H1 (cell line): ENCODE results near the gene WNT7A. TPM values are rescaled to one million over a fixed set of nuclear protein-coding genes. Genes with fewer than 3 reads are reported as not detected.

ENCODE experiments used
- CTCF ChIA-PET: fragments of 300-600 bp; sonication (Branson Sonifier 250); formaldehyde crosslinking; loops from one replicate; lab custom pipeline; 2021; ENCODE audit not compliant: partially characterized antibody; lab: Charles Lee
- POLR2A ChIA-PET: fragments of 300-600 bp; sonication (Branson Sonifier 250); formaldehyde crosslinking; loops from one replicate; lab custom pipeline; 2021; ENCODE audit warnings: inconsistent platforms; ENCODE audit not compliant: partially characterized antibody; lab: Charles Lee
- DNase-seq, 2 experiments: peaks; one replicate each; pipeline versions ENCODE4 v3.0.0 to v3.0.0-alpha.2; 2010 to 2022; ENCODE audit warnings: low spot score in 2 of 2, low read depth in 1 of 2, mixed read lengths in 1 of 2
- FAIRE-seq: peaks from 2 replicates; lab custom pipeline; 2011; peaks lifted over from hg19 to GRCh38; lab: Jason Lieb, UNC
- H2AFZ ChIP-seq: 2 replicates; pipeline ENCODE4 v1.8.1; 2012; ENCODE audit warnings: low read length, inconsistent platforms
- H2AK5ac ChIP-seq: 2 replicates; pipeline ENCODE4 v1.6.1; 2013; ENCODE audit warnings: low read depth, low read length
- H2BK120ac ChIP-seq: replicated peaks from 2 replicates; pipeline ENCODE3; 2013; ENCODE audit warnings: low read depth, low read length, inconsistent platforms
- H2BK12ac ChIP-seq: 2 replicates; pipeline ENCODE4 v1.6.1; 2013; ENCODE audit warnings: low read depth, low read length
- H2BK15ac ChIP-seq: 2 replicates; pipeline ENCODE4 v1.6.1; 2013; ENCODE audit warnings: low read length
- H2BK20ac ChIP-seq: 2 replicates; pipeline ENCODE4 v1.6.1; 2013; ENCODE audit warnings: low read length
- H2BK5ac ChIP-seq: 2 replicates; pipeline ENCODE4 v1.6.1; 2013; ENCODE audit warnings: low read depth, low read length
- H3K14ac ChIP-seq: 2 replicates; pipeline ENCODE4 v1.6.1; 2013; ENCODE audit warnings: inconsistent platforms; ENCODE audit not compliant: insufficient read length
- H3K18ac ChIP-seq: 2 replicates; pipeline ENCODE4 v1.6.1; 2013; ENCODE audit warnings: low read length; ENCODE audit errors: extremely low read depth
- H3K23ac ChIP-seq: 2 replicates; pipeline ENCODE4 v1.6.1; 2013; ENCODE audit warnings: inconsistent platforms; ENCODE audit not compliant: insufficient read length
- H3K23me2 ChIP-seq: 2 replicates; pipeline ENCODE4 v1.6.1; 2013; ENCODE audit warnings: low read depth, low read length
- H3K27ac ChIP-seq: 2 replicates; pipeline ENCODE4 v1.6.1; 2011; ENCODE audit warnings: low read depth, low read length, inconsistent platforms
- H3K27me3 ChIP-seq, 4 experiments: replicated peaks in 1 of 4; 1 replicate in 1 of 4; 2 replicates in 3 of 4; pipeline versions ENCODE4 v1.6.1 to v1.8.1; 2011 to 2013; ENCODE audit warnings: low read length in 3 of 4, mild to moderate bottlenecking in 3 of 4, inconsistent platforms in 2 of 4, mixed read lengths in 2 of 4, moderate library complexity in 1 of 4; ENCODE audit not compliant: control insufficient read depth in 3 of 4, insufficient read depth in 3 of 4; ENCODE audit errors: extremely low read depth in 1 of 4
- H3K36me3 ChIP-seq, 4 experiments: 2 replicates each; pipeline versions ENCODE4 v1.6.1 to v1.8.1; 2011 to 2013; ENCODE audit warnings: mild to moderate bottlenecking in 4 of 4, low read length in 3 of 4, moderate library complexity in 2 of 4, control low read depth in 1 of 4, inconsistent platforms in 1 of 4; ENCODE audit not compliant: insufficient read depth in 4 of 4, control insufficient read depth in 2 of 4
- H3K4ac ChIP-seq: replicated peaks from 2 replicates; pipeline ENCODE3; 2013; ENCODE audit warnings: low read length, low read depth, mixed read lengths, inconsistent platforms; ENCODE audit not compliant: insufficient read length
- H3K4me1 ChIP-seq, 4 experiments: replicated peaks in 1 of 4; 1 replicate in 1 of 4; 2 replicates in 3 of 4; pipeline versions ENCODE4 v1.6.1 to v1.8.1; 2011 to 2013; ENCODE audit warnings: low read length in 3 of 4, inconsistent platforms in 2 of 4, mixed read lengths in 1 of 4; ENCODE audit not compliant: insufficient read depth in 4 of 4, control insufficient read depth in 3 of 4
- H3K4me2 ChIP-seq, 2 experiments: 2 replicates each; pipeline versions ENCODE4 v1.6.1 to v1.8.1; 2011 to 2013; ENCODE audit warnings: low read depth in 2 of 2, low read length in 2 of 2, control low read depth in 1 of 2, inconsistent platforms in 1 of 2, mild to moderate bottlenecking in 1 of 2; ENCODE audit not compliant: insufficient read depth in 1 of 2
- H3K4me3 ChIP-seq, 4 experiments: fragments of 200-600, 300-600 bp in 1 of 4; sonication (generic), shearing (Covaris generic), sonication (Bioruptor Twin) in 1 of 4; 2 replicates each; pipeline versions ENCODE4 v1.5.1 to v1.8.1; 2011 to 2016; ENCODE audit warnings: low read length in 4 of 4, low read depth in 3 of 4, control low read depth in 2 of 4, inconsistent platforms in 2 of 4, mild to moderate bottlenecking in 2 of 4, mixed read lengths in 1 of 4, moderate library complexity in 1 of 4; ENCODE audit not compliant: insufficient read depth in 2 of 4; ENCODE audit errors: extremely low read depth in 1 of 4
- H3K56ac ChIP-seq: replicated peaks from 2 replicates; pipeline ENCODE3; 2013; ENCODE audit warnings: low read depth, mild to moderate bottlenecking, mixed read lengths, low read length, inconsistent platforms; ENCODE audit not compliant: insufficient read length
- H3K79me1 ChIP-seq: 2 replicates; pipeline ENCODE4 v1.6.1; 2013; ENCODE audit warnings: low read depth, low read length, control low read depth
- H3K79me2 ChIP-seq, 2 experiments: 2 replicates each; pipeline versions ENCODE4 v1.6.1 to v1.8.1; 2012 to 2013; ENCODE audit warnings: low read length in 2 of 2, mild to moderate bottlenecking in 2 of 2, inconsistent platforms in 1 of 2; ENCODE audit not compliant: insufficient read depth in 2 of 2, control insufficient read depth in 1 of 2
- H3K9ac ChIP-seq, 4 experiments: replicated peaks in 1 of 4; 1 replicate in 1 of 4; 2 replicates in 3 of 4; pipeline versions ENCODE4 v1.6.1 to v1.8.1; 2011 to 2013; ENCODE audit warnings: low read depth in 3 of 4, low read length in 3 of 4, control low read depth in 2 of 4, mild to moderate bottlenecking in 2 of 4, moderate library complexity in 2 of 4, inconsistent platforms in 1 of 4; ENCODE audit errors: extremely low read depth in 1 of 4
- H3K9me3 ChIP-seq, 2 experiments: 2 replicates each; pipeline versions ENCODE4 v1.6.1 to v1.8.1; 2012 to 2013; ENCODE audit warnings: mild to moderate bottlenecking in 2 of 2, moderate library complexity in 2 of 2, control low read depth in 1 of 2, inconsistent platforms in 1 of 2, low read depth in 1 of 2, low read length in 1 of 2, mixed read lengths in 1 of 2; ENCODE audit not compliant: insufficient read depth in 2 of 2
- H4K20me1 ChIP-seq, 2 experiments: replicated peaks in 1 of 2; 2 replicates each; pipeline versions ENCODE3 to v1.8.1; 2011 to 2013; ENCODE audit warnings: inconsistent platforms in 2 of 2, low read length in 2 of 2, mild to moderate bottlenecking in 1 of 2; ENCODE audit not compliant: insufficient read depth in 2 of 2, control insufficient read depth in 1 of 2
- H4K5ac ChIP-seq: 2 replicates; pipeline ENCODE4 v1.6.1; 2013; ENCODE audit warnings: low read length, low read depth, mixed read lengths, inconsistent platforms; ENCODE audit not compliant: insufficient read length
- H4K8ac ChIP-seq: 2 replicates; pipeline ENCODE4 v1.8.0; 2013; ENCODE audit warnings: mild to moderate bottlenecking, moderate library complexity, low read length, inconsistent platforms; ENCODE audit not compliant: insufficient read depth; ENCODE audit errors: extremely low read depth
- H4K91ac ChIP-seq: replicated peaks from 2 replicates; pipeline ENCODE3; 2013; ENCODE audit warnings: low read length, mixed read lengths, inconsistent platforms; ENCODE audit not compliant: insufficient read length
- BACH1 ChIP-seq: IDR thresholded peaks from 2 replicates; pipeline ENCODE4 v1.6.1; 2012; ENCODE audit warnings: low read length, improper control_type of control experiment
- CHD1 ChIP-seq: IDR thresholded peaks from 2 replicates; pipeline ENCODE4 v1.6.1; 2012; ENCODE audit warnings: low read depth, low read length, improper control_type of control experiment
- EZH2 ChIP-seq: fragments of 200-600 bp; sonication (generic); IDR thresholded peaks from 2 replicates; pipeline ENCODE4 v1.7.1; 2012; ENCODE audit warnings: low read depth, mild to moderate bottlenecking, moderate library complexity, low read length, inconsistent platforms; ENCODE audit not compliant: severe bottlenecking
- FOSL1 ChIP-seq: IDR thresholded peaks from 2 replicates; pipeline ENCODE4 v1.6.1; 2011; ENCODE audit warnings: mild to moderate bottlenecking, low read depth, low read length, moderate library complexity; ENCODE audit not compliant: insufficient read depth
- HDAC2 ChIP-seq, 2 experiments: fragments of 300-600 bp in 1 of 2; sonication (generic) in 1 of 2; IDR thresholded peaks; 2 replicates each; pipeline ENCODE4 v1.6.1; 2011 to 2012; ENCODE audit warnings: low read depth in 2 of 2, low read length in 2 of 2, mild to moderate bottlenecking in 2 of 2, moderate library complexity in 2 of 2, borderline replicate concordance in 1 of 2, inconsistent platforms in 1 of 2
- HDAC6 ChIP-seq: IDR thresholded peaks from one replicate; pipeline ENCODE4 v1.7.1; 2012; ENCODE audit warnings: low read depth, mild to moderate bottlenecking, inconsistent platforms, low read length, moderate library complexity
- KDM1A ChIP-seq: fragments of 200-600, 300-600 bp; sonication (generic); IDR thresholded peaks from 2 replicates; pipeline ENCODE4 v1.7.1; 2016; ENCODE audit warnings: mild to moderate bottlenecking, low read length, borderline replicate concordance
- MAFK ChIP-seq: IDR thresholded peaks from 2 replicates; pipeline ENCODE4 v1.6.1; 2012; ENCODE audit warnings: low read depth, mild to moderate bottlenecking, improper control_type of control experiment, low read length
- SIX5 ChIP-seq: IDR thresholded peaks from 2 replicates; pipeline ENCODE4 v1.6.1; 2011; ENCODE audit warnings: mild to moderate bottlenecking, low read depth, low read length
- SRF ChIP-seq: IDR thresholded peaks from 2 replicates; pipeline ENCODE4 v1.6.1; 2011; ENCODE audit warnings: mild to moderate bottlenecking, low read depth, low read length, moderate library complexity
- TAF1 ChIP-seq: IDR thresholded peaks from 2 replicates; pipeline ENCODE4 v1.6.1; 2011; ENCODE audit warnings: mild to moderate bottlenecking, low read depth, low read length
- WGBS, 2 experiments: shearing (Covaris generic) in 1 of 2; methylation state at CpG; one replicate each; pipeline versions ENCODE4 v1.1.6 to v1.1.7; 2013 to 2015; ENCODE audit warnings: low lambda C conversion rate in 2 of 2, mixed read lengths in 2 of 2, inconsistent platforms in 1 of 2, low coverage in 1 of 2, missing lambda C conversion rate in 1 of 2; ENCODE audit not compliant: insufficient replicate concordance in 2 of 2, insufficient coverage in 1 of 2, insufficient read length in 1 of 2; ENCODE audit errors: extremely low coverage in 1 of 2, missing lambda C conversion rate in 1 of 2; 5-methylcytosine and 5-hydroxymethylcytosine counted together
- polyA plus RNA-seq, 7 experiments: library from polyadenylated mRNA; depleted of rRNA in 3 of 7; stranded (reverse) in 5 of 7; unstranded in 2 of 7; fragments of >200 nt in 5 of 7; fragments of 200-250 nt in 2 of 7; gene quantifications; 1 replicate in 5 of 7; 2 replicates in 1 of 7; 4 replicates in 1 of 7; pipeline versions ENCODE4 v1.2.1 to v1.2.3, GENCODE V29; 2011 to 2013; ENCODE audit warnings: missing spikeins in 2 of 7, mixed read lengths in 2 of 7
- total RNA-seq: library from RNA; stranded (reverse); fragmentation: NEBNext Ultra II Directional; extraction: Animal tissue kit (Norgen Biotek cat#: 25700); gene quantifications from 2 replicates; pipeline ENCODE4 v1.2.1, GENCODE V29; 2021

The WNT7A gene
- total and polyA plus RNA-seq, 2 of the 8 experiments (the other 6 are each of a cell fraction or from before 2014, with no cell fraction given), result 0.02 TPM; not detected in 1

DNA sequence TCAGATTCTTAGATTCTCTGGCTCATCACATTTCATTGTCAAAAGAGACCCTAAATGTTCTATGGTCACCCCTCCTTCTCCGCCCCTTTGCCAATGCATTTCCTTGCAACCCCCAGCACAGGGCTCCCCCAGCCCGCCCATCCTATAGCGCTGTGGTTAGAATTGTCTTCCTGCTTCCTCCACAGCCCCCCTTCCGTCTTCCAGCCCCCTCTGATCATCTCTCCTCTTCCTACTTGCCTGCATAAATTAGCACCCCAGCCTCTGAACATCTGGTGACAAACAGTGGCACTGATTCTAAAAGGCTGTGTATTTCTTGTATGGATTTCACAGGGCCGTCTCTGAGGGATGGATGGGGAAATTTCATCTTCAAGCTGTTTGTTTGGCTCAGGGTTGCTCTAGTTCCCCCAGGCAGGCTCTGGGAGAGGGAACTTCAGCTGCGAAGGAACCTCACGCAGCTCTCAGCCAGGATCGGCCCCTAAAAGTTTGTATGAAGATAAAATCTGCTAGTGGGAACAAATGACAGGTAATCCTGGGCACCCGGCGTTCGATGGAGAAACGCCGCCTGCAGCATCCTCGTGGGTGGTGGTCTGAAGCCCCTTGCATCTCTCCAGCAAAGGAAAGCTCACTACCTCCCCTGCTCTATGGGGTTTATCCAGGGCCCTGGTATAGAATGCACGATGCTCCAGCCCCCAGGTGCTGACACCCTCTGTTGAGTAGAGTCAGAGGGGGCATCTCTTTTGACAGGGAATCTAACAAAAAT, 83.0 kb downstream of the WNT7A start:
- no peak overlapping the region for H4K5ac ChIP-seq
- H2BK12ac ChIP-seq, result no peak overlapping the region
- no peak overlapping the region for H2BK120ac ChIP-seq
- H3K14ac ChIP-seq, result no peak overlapping the region
- H2AFZ ChIP-seq, result no peak overlapping the region
- H3K18ac ChIP-seq, result no peak overlapping the region
- H3K27ac ChIP-seq, result no peak overlapping the region
- no peak overlapping the region for H4K91ac ChIP-seq
- TF ChIP-seq EZH2, result no peak
- no peak for TF ChIP-seq SRF
- TF ChIP-seq FOSL1, result no peak
- TF ChIP-seq SIX5, result no peak
- TF ChIP-seq TAF1, result no peak
- TF ChIP-seq BACH1, result no peak
- no peak for TF ChIP-seq HDAC6
- TF ChIP-seq MAFK, result no peak
- no peak for TF ChIP-seq HDAC2 (IDR thresholded peaks at IDR 0.05; ENCODE audit: borderline replicate concordance in 1 of 2, low read depth in 2 of 2, low read length in 2 of 2)
- TF ChIP-seq CHD1, result no peak
- TF ChIP-seq KDM1A, result no peak
- no peaks in the 10 kb centered on the region for H3K79me2 ChIP-seq
- FAIRE-seq (no peak), DNase-seq (no peak)
- H2AK5ac ChIP-seq, result no peak overlapping the region
- H2BK15ac ChIP-seq, result no peak overlapping the region
- ChIA-PET POLR2A (interaction anchor here (1.3 kb wide), 1 partner anchor 16 kb away, joined by 4 read pairs; no protein-coding TSS in a partner anchor), CTCF (interaction anchor here (0.8 to 3.1 kb wide), 3 partner anchors 11 to 84 kb away, joined by 3 to 9 read pairs (median 3); no protein-coding TSS in a partner anchor)
- no peaks in the 10 kb centered on the region for H3K79me1 ChIP-seq
- no peaks in the 10 kb centered on the region for H3K9me3 ChIP-seq
- peaks cover 0 to 3% (median 0%) of the 10 kb centered on the region in 4 experiments; a peak in 1 of 7 replicates for H3K27me3 ChIP-seq
- H2BK5ac ChIP-seq, result no peak overlapping the region
- no peak overlapping the region for H3K4me3 ChIP-seq
- no peak overlapping the region for H3K56ac ChIP-seq
- H3K36me3 ChIP-seq, result no peaks in the 10 kb centered on the region
- H4K20me1 ChIP-seq, result no peaks in the 10 kb centered on the region
- no peak overlapping the region for H2BK20ac ChIP-seq
- 90% methylated on average over 15 of the region's 15 CpGs; no CpG with 5 or more reads in 1 of the 2 experiments for WGBS, 2 experiments
- H3K23ac ChIP-seq, result no peak overlapping the region
- H4K8ac ChIP-seq, result no peak overlapping the region
- H3K4me1 ChIP-seq, result peaks cover 0 to 10% (median 0%) of the 10 kb centered on the region in 4 experiments; a peak in 2 of 7 replicates
- no peak overlapping the region for H3K9ac ChIP-seq
- H3K4ac ChIP-seq, result no peak overlapping the region
- H3K4me2 ChIP-seq, result no peak overlapping the region
- no peaks in the 10 kb centered on the region for H3K23me2 ChIP-seq
